ENCODE data around the gene ZNF836.

Gene ZNF836

DNA sequence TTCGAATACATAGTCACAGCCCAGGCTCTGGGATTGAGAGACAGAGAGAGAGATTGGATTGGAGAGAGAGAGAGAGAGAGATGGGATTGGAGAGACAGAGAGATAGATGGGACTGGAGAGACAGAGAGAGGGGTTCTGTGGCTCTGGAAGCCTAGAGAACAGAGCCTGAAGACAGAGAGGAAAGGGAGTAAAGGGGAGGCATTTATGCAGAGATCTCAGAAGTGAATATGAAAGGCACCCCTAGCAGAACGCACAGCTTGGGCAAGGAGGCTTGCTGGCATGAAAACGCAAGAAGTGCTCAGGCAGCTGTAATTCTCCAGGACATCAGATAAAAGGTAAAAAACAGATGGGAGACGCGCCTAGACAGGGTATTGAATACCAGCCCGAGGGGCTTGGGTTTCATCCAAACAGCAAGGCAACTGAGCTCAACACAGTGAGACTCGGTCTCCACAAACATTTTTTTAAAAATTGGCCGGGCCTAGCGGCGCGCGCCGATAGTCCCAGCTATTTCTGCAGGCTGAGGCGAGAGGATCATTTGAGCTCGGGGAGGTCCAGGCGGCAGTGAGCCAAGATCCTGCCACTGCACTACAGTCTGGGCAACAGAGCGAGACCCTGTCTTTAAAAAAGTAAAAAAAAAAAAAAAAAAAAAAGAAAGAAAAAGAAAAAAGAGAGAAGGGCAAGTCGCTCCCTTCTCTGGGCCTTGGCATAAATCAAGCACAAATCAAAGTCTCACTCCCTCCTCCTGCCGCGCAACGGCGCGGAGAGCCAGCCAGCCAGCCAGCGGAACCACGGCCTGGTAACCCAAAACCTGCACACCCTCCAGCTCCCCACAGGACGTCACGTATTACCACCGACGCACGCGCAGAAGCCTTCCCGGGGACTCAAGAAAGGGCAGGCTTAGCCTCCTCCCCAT lies 17.7 kb upstream of the ZNF836 start:
- DNase-seq, result peak in 1 of 2 donors; percentile 94

DNA sequence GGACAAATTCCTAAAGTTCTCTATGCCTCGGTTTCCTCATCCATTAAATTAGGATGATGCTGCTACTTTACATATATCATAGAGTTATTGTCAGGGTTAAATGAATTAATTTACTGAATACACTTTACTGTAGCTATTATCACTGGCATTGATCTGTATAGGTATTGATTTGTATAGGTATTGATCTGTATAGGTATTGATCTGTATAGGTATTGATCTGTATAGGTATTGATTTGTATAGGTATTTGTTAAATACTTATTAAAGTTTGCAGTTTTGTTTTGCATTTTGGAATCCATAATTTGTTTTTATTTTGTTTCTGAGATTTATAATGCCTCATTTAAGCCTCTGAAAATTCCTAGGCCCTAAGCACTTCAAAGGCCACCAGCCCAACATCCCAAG lies 16.0 kb upstream of the ZNF836 start:
- no peak for DNase-seq

DNA sequence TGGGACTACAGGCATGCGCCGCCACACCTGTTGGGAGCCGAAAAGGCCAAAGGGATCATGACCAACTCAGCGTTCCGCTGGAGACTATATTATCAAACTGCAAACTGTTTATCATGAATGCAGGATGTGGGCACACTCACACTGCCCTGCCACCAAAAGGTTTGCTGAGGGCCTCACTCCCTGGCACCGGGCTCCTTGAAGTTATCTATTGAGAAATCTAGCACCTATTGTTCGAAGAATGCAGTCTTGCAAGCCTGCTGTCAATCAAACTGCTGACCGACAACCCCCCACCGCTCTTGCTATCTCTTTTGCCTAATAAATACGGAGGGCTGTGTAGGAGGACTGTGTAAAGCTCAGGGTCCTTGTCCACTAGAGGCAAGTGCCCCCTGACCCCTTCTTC lies 5.2 kb upstream of the ZNF836 start:
- no peak for DNase-seq

DNA sequence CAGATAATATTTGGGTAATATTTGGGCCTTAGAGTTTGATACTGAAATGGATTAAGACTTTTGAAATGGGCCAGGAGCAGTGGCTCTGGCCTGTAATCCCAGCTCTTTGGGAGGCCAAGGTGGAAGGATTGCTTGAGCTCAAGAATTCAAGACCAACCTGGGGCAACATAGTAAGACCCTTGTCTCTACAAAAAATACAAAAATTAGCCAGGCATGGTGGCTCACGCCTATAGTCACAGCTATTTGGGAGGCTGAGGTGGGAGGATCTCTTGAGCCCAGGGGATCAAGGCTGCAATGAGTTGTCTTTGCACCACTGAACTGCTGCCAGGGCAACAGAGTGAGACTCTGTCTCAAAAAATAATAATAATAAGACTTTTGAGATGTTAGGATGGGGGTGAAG lies 926 bp upstream of the ZNF836 start:
- DNase-seq, result no peak

DNA sequence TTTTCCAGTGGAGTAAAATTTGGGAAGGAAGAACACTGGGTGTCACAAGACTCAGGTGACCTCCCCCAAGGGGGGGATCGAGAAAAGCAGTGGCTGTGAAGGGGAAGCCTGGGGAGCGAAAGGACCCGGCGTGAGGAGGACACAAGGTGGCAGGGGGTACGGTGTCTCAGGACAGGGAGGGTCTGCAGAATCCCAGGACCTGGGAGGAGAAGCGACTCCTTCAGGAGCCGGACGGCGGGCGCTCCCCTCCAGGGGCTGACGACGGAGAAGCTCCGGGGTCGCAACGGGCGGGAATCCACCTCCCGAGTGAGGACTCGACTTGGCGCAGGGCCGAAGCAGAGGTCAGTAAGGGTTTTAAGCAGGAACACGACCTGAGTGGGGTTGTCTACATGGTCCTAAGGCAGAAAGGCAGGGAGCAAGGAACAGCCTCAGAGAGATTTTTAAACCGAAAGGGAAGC lies 529 bp downstream of the ZNF836 start:
- peak in 1 of 2 donors; percentile 10 for DNase-seq

DNA sequence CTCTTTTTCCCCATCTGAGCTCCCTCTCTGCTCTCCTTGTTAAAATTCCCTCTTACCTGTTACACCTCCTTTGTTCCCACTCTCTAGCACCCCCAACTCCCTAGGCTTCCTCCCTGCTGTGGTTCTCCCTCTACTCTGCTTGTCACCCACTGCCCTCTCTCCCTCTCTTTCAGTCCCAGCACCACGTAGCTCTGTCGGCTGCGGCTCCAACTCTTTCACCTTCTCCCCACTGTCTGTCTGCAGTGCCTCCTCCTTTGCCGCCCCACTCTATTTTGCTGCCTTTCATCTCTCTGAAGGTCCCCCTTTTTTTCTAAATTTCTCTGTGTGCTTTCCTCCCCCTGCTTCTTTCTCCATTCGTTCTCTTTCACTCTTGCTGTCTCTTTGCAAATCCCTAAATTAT lies 1.1 kb downstream of the ZNF836 start:
- no peak for DNase-seq

DNA sequence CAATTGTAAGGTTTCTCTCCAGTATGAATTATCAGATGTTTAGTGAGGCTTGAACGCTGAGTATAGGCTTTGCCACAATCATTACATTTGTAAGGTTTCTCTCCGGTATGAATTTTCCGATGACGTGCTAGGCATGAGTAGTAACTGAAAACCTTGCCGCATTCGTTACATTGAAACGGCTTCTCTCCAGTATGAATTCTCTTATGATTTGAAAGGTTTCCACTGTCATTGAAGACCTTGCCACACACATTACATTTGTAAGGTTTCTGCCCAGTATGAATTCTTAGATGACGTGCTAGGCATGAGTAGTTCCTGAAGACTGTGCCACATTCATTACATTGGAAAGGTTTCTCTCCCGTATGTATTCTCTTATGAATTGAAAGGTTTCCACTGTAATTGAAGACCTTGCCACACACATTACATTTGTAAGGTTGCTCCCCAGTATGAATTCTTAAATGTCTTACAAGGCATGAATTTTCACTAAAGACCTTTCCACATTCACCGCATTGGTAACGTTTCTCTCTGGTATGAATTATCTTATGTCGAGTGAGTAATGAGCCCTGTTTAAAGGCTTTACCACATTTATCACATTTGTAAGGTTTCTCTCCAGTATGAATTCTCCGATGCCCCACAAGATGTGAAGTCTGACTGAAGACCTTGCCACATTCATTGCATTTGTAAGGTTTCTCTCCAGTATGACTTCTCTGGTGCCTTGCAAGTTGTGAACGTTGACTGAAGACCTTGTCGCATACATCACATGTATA lies 15.6 kb downstream of the ZNF836 start:
- no peak for DNase-seq

DNA sequence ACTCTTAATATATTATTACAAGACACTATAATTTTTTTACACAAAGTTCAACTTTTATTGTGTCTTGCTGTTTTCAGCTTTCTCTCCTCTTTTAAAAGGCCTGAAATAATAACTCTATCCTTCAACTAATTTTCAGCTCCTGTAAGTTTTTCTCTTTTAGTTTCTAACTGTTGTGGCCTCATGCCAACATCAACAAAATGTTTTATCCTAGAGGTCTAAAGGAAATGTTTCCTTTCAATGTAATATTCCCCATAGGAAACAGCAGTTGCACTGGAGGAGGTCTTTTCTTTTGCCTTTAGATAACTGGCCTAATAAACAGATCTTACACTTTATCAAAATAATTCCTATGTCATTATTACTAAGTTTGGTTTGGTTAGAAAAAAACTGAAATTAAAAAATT lies 23.2 kb downstream of the ZNF836 start:
- DNase-seq, result no peak

DNA sequence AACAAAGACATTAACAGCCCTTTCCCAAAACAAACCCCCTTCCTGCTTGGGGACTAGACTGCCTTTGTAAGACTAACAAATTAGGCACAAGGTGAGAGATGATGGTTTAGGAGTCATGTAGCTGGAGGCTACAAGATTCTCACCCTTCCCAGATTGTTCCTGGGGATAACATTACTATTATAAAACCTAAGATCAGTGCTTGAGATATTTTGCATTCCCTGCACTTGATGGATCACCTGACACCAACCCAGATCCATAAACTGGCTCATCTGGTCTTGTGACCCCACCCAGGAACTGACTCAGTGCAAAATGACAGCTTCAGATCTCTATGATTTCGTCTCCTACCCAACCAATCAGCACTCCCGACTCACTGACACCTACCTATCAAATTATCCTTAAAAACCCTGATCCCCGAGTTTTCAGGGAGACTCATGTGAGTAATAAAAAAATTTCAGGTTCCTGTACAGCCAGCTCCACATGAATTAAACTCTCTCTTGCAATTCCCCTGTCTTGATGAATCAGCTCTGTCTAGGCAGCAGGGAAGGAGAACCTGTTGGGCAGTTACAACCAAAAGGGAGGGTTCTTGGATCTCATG lies 29.3 kb downstream of the ZNF836 start:
- DNase-seq, result no peak

DNA sequence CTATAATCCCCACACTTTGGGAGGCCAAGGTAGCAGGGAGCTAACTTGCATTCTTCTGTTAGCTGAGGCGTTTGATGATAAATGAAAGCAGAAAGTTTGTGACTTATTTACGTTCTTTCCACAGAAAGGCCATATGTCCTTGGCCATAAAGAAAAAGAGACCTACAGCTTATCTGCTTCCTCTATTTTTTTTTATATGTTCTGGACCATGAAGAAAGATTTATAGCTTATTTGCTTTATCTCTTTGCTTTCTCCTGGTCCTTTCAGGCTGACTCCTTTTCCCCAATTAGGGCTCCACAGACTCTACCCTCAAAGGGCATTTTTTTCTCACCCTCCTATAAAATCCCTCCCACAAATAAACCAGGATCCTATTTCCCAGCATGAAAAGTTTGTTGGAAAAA lies 30.2 kb downstream of the ZNF836 start:
- DNase-seq, result no peak

DNA sequence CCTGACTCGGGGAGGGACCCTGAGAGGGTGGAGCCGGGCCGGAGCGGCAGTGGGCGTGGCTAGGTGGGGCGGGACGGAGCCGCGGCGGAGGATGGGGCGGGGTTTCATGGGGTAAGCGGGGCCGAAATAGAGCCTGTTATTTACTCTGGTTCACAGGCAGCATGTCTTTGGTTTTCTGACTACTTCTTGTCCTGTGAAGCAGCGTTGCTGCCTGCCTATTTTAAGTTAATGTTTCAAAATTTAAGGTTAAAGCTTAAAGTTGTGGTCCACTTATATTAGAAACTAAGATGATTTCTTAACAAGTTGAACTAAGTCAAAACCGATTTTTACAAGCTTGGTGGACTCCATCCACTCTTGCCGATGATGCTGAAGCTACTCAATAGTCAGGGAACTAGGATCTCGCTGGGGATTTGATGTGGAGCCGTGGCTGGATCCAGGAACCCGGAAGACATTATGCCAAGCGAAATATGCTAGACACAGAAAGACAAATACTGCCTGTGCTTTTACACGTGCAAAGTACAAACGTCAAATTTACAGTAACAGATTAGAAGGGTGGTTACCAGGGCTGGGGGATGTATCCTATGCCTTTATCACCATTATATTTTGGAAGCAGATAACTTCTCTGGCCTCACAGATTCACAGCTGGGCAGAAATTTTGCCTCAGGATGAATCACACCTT lies 31.2 kb downstream of the ZNF836 start:
- DNase-seq, result peak in 1 of 2 donors; percentile 92

DNA sequence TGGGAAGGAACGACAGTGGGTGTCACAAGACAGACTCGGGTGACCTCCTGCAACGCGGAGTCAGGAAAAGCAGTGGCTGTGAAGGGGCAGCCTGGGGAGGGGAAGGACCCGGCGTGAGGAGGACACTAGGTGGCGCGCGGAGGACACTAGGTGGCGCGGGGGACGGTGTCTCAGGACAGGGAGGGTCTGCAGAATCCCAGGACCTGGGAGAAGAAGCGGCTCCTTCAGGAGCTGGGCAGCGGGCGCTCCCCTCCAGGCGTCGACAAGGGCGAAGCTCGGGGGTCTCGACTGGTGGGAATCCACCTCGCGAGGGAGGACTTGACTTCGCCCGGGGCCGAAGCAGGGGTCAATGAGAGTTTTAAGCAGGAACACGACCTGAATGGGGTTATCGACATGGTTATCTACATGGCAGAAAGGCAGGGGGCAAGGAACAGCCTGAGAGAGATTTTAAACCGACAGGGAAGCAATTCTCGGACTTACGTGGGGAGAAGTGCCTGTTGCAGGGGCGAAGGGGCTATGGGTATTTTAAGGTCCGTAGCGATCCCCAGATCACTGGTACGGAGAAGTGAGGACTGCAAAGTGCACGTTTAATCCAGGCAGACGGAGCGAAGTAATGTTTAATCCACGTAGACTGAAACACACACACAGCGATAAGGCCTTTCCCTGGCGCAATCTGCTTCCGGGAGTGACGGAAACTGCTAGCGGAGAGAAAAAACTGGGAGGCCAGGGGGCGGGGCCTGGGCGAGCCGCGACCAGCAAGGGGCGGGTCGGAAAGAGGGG lies 32.0 kb downstream of the ZNF836 start, which contains the start of gene ZNF616:
ZNF616 (minus strand) TSS at position 687 of the 780 bp plus-strand sequence. CDS start 9,426 bp downstream, outside the sequence.
- DNase-seq, result peak; percentile 49 to 84

DNA sequence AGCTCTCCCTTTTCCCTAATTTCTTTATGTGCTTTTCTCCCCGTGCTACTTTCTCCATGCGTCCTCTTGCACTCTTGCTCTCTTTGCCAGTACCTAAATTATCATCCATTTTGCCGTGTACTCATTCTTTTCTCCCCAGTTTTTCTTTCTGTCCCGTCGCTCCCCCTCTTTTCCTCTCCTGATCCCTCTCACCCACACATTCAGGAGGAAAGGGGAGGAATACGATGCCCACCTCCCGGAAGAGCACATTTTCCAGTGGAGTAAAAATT lies 32.5 kb downstream of the ZNF836 start:
- DNase-seq, result no peak

DNA sequence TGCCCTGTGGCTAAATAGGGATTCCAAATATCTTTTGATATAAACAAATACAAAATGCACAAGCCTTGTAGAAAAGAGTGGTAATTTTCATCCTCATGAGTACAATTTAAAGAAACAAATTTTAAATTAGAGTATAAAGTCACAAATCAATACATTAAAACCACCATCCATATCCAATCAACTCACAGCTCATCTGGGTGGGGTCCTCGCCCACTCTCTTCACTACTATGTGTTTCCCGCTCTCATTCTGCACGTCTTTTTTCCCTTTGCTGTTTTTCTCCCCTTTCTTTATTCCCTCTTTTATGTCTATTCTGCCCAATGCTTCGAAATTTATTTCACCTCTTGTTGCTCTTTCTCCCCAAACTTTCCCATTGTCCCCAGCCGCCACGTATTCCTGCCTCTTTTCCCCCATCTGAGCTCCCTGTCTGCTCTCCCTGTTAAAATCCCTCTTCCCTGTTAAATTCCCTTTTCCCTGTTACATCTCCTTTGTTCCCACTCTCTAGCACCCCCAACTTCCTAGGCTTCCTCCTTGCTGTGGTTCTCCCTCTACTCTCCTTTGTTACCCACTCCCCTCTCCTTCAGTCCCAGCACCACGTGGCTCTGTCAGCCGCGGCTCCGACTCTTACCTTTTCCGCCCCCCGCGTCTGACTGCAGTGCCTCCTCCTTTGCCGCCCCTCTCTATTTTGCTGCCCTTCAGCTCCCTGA lies 33.0 kb downstream of the ZNF836 start:
- no peak for DNase-seq

DNA sequence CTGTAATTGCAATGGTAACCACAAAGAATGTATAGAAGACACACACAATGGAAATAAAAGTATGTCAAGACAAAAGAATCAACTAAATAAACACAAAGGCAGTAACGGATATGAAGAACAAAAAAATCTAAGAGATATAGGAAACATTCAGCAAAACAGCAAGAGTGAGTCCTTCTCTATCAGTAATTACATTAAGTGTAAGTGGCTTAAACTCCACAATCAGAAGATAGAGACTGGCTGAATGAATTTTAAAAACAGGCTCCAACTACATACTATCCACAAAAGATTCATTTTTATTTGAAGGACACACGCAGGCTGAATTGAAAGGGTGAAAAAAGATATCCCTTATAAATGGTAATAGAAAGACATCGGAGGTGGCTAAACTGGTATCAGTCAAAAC lies 51.1 kb downstream of the ZNF836 start:
- DNase-seq, result no peak

DNA sequence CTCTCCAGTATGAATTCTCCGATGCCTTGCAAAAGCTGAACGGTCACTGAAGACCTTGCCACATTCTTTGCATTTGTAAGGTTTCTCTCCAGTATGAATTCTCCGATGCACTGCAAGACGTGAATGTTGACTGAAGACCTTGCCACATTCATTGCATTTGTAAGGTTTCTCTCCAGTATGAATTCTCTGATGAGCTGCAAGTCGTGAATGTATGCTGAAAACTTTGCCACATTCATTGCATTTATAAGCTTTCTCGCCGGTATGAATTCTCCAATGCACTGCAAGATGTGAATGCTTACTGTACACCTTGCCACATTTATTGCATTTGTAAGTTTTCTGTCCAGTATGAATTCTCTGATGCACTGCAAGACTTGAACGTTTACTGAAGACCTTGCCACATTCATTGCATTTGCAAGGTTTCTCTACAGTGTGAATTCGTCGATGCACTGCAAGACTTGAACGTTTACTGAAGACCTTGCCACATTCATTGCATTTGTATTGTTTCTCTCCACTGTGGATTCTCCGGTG lies 55.8 kb downstream of the ZNF836 start:
- DNase-seq, result no peak

DNA sequence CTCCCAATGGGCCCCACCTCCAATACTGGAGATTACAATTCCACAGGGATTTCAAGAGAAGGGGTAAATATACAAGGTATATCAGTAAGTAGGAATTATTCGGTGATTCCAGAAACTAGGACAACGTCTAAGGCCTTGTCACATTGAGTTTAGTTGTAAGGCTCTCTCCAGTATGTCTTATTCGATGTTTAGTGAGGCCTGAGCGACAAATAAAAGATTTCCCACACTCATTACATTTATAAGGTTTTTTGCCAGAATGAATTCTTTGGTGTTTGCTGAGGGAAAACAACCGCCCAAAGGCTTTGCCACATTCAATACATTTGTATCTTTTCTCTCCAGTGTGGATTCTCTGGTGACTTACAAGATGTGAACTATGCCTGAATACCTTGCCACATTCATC lies 56.7 kb downstream of the ZNF836 start:
- DNase-seq, result no peak

DNA sequence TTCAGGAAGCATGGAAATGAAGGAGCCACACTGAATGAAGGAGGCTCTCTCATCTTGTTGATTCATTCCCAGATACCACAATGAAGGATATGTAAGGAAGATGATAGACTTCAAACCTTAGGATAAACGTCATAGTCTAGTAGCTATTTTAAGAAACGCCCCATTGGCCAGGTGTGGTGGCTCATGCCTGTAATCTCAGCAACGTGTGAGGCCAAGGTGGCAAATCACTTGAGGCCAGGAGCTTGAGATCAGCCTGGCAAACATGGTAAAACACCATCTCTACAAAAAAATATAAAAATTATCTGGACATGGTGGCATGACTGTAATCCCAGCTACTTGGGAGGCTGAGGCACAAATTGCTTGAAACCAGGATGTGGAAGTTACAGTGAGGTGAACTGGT lies 58.8 kb downstream of the ZNF836 start:
- DNase-seq, result no peak

DNA sequence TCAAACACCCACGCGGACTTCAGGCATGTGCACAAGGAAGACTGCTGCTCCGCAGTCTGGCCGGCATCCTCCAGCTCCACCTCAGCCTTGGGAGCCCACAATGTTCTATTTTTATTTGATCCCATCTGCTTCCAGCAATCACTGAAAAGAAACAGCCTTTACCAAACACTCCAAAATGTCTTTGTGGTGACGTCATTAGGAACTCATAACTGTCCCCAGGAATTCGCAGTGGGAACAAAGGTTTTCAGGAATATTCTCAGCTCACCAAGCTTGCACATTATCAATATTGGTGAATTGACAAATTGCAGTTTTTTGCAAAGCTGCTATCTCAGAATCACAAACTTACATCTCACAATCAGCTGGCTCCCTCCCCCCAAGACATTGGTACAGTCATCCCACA lies 60.6 kb downstream of the ZNF836 start:
- no peak for DNase-seq
